Large intestine (tissue), 3 donors: ENCODE data around the gene NEBL. TPM values are rescaled to one million over a fixed set of nuclear protein-coding genes. Genes with fewer than 3 reads are reported as not detected.

Source experiments
- DNase-seq, 2 donors: peaks; one replicate each; pipeline versions ENCODE4 v3.0.0 to v3.0.0-alpha.2; 2013
- H3K27ac ChIP-seq: one replicate; pipeline ENCODE4 v1.5.1; 2013; ENCODE audit warnings: low read length
- H3K27me3 ChIP-seq: 2 replicates; pipeline ENCODE4 v1.6.1; 2013; ENCODE audit warnings: low read length; ENCODE audit not compliant: control insufficient read depth, insufficient read depth
- H3K36me3 ChIP-seq: 2 replicates; pipeline ENCODE4 v1.6.1; 2013; ENCODE audit warnings: low read length; ENCODE audit not compliant: control insufficient read depth, insufficient read depth
- H3K4me1 ChIP-seq: one replicate; pipeline ENCODE4 v1.6.1; 2013; ENCODE audit warnings: low read length; ENCODE audit not compliant: control insufficient read depth, insufficient read depth
- H3K4me3 ChIP-seq: one replicate; pipeline ENCODE4 v1.5.1; 2013; ENCODE audit warnings: low read length
- H3K9me3 ChIP-seq: one replicate; pipeline ENCODE4 v1.6.1; 2013; ENCODE audit warnings: mild to moderate bottlenecking, low read depth, low read length, moderate library complexity; ENCODE audit not compliant: control insufficient read depth
- WGBS: methylation state at CpG from one replicate; pipeline ENCODE4 v1.1.5; 2013; ENCODE audit warnings: low lambda C conversion rate; ENCODE audit not compliant: insufficient coverage; 5-methylcytosine and 5-hydroxymethylcytosine counted together
- polyA plus RNA-seq: library from polyadenylated mRNA; unstranded; fragments of 120-200 nt; gene quantifications from one replicate; pipeline ENCODE4 v1.2.1, GENCODE V29; 2013

The NEBL gene
- polyA plus RNA-seq, 1 donor: 3.3 TPM

- no peak overlapping the region for H3K4me3 ChIP-seq
- H3K4me1 ChIP-seq: no peaks in the 10 kb centered on the region
- H3K27ac ChIP-seq: no peak overlapping the region
- no peaks in the 10 kb centered on the region for H3K36me3 ChIP-seq
- no peaks in the 10 kb centered on the region for H3K27me3 ChIP-seq
- H3K9me3 ChIP-seq: no peaks in the 10 kb centered on the region
- DNase-seq: no peak
- WGBS: 92% methylated on average over 2 of the region's 4 CpGs
Observed at GRCh38 chr10:20839141-20839540, 58.0 kb downstream of the NEBL start.

GRCh38 chr10:20836401-20836800 lies 60.7 kb downstream of the NEBL start:
- Histone ChIP-seq H3K4me1 (no peaks in the 10 kb centered on the region), H3K4me3 (no peak overlapping the region), H3K27me3 (no peaks in the 10 kb centered on the region), H3K9me3 (no peaks in the 10 kb centered on the region), H3K27ac (no peak overlapping the region), H3K36me3 (no peaks in the 10 kb centered on the region)
- DNase-seq: no peak
- WGBS: no CpG with 5 or more reads among the region's 7 CpGs

DNA sequence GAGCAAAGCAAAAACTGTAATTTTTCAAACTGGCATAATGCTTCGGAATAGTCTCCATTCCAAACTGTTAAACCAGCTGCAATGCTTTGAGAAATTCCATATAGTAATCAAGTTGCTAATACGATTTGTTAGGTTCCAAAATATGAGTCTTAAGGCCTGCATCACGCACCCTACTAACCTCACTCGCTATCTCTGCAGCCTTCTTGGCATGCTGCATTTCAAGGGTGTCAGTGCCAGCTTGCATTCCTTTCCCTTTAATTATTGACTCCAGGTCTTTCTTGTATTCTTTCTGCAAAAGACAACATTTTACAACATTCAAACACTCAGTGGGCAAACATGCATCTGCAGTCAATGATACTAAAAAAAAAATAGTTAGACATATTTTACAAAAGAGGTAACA lies 61.8 kb downstream of the NEBL start:
- 60% methylated on average over 1 of the region's 4 CpGs for WGBS
- Histone ChIP-seq H3K36me3 (no peaks in the 10 kb centered on the region), H3K27me3 (no peaks in the 10 kb centered on the region), H3K4me3 (no peak overlapping the region), H3K27ac (no peak overlapping the region), H3K4me1 (no peaks in the 10 kb centered on the region), H3K9me3 (no peaks in the 10 kb centered on the region)
- DNase-seq: no peak

- Histone ChIP-seq H3K4me3 (no peak overlapping the region), H3K36me3 (no peaks in the 10 kb centered on the region), H3K27ac (no peak overlapping the region), H3K9me3 (no peaks in the 10 kb centered on the region), H3K4me1 (no peaks in the 10 kb centered on the region), H3K27me3 (no peaks in the 10 kb centered on the region)
- WGBS: no CpG with 5 or more reads among the region's 2 CpGs
- no peak for DNase-seq
Observed at GRCh38 chr10:20834825-20835224, 62.3 kb downstream of the NEBL start.

- no peaks in the 10 kb centered on the region for H3K27me3 ChIP-seq
- H3K36me3 ChIP-seq: no peaks in the 10 kb centered on the region
- no peak overlapping the region for H3K27ac ChIP-seq
- no peak for DNase-seq
- no peak overlapping the region for H3K4me3 ChIP-seq
- no peaks in the 10 kb centered on the region for H3K9me3 ChIP-seq
- no CpG with 5 or more reads among the region's 4 CpGs for WGBS
- no peaks in the 10 kb centered on the region for H3K4me1 ChIP-seq
Observed at GRCh38 chr10:20822825-20823224, 74.3 kb downstream of the NEBL start.

DNA sequence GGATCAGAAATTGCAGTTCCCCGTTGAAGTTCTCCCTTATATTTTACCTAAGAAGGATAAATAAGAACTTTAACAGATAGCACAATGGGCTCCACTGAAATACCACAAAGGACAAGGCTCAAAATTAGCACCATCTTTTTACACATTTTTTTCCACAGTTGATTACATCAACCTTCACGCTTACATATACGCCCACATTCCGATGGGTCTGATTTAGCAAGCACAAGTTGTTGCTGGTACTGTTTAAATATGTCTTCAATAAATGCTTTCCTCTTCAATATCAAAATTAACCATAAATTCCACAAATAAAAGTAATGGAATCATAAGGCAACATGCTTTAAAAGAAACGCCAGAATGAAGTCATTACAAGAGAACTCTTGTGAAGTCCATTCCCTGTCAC lies 79.5 kb downstream of the NEBL start:
- no peaks in the 10 kb centered on the region for H3K36me3 ChIP-seq
- no peak overlapping the region for H3K27ac ChIP-seq
- H3K27me3 ChIP-seq: no peaks in the 10 kb centered on the region
- H3K9me3 ChIP-seq: no peaks in the 10 kb centered on the region
- 100% methylated on average over 2 of the region's 5 CpGs for WGBS
- H3K4me1 ChIP-seq: no peaks in the 10 kb centered on the region
- no peak overlapping the region for H3K4me3 ChIP-seq
- DNase-seq: no peak

DNA sequence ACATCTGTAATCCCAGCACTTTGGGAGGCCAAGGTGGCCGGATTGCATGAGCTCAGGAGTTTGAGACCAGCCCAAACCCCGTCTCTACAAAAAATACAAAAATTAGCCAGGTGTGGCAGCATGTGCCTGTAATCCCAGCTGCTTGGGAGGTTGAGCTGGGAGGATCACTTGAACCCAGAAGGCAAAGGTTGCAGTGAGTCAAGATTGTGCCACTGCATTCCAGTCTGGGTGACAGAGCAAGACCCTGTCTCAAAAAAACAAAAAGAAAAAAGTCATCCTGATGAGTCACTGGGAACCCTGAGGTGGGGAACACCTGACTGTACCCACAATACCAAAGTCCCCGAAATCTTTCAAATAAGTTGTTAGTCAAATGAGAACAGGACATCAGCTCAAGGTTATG lies 80.0 kb downstream of the NEBL start:
- DNase-seq: no peak
- 100% methylated on average over 1 of the region's 3 CpGs for WGBS
- no peaks in the 10 kb centered on the region for H3K36me3 ChIP-seq
- no peaks in the 10 kb centered on the region for H3K27me3 ChIP-seq
- no peaks in the 10 kb centered on the region for H3K4me1 ChIP-seq
- H3K9me3 ChIP-seq: no peaks in the 10 kb centered on the region
- no peak overlapping the region for H3K4me3 ChIP-seq
- H3K27ac ChIP-seq: no peak overlapping the region

GRCh38 chr10:20814116-20814515 lies 83.0 kb downstream of the NEBL start:
- no peak for DNase-seq
- Histone ChIP-seq H3K4me1 (no peaks in the 10 kb centered on the region), H3K27ac (no peak overlapping the region), H3K9me3 (no peaks in the 10 kb centered on the region), H3K4me3 (no peak overlapping the region), H3K27me3 (no peaks in the 10 kb centered on the region), H3K36me3 (no peaks in the 10 kb centered on the region)
- no CpG with 5 or more reads among the region's 5 CpGs for WGBS

DNA sequence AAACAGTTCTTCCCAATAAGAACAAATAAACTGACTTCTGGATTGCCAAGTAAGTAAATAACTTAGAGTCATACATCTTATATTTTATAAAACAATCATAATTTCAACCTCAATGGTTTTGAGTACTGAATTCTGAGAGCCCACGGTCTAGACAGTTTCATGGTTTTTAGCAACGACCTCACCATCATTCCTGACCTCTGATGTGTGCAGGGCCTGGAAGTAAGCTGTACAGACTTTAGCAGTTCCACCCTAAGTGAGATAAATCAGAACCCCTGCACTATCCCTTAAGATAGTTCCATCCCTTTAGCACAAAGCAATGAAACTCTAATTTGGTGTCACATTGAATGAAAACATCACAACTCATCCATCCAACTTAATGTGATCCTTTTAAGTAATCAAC lies 86.0 kb downstream of the NEBL start:
- no CpG with 5 or more reads among the region's 2 CpGs for WGBS
- no peak overlapping the region for H3K27ac ChIP-seq
- H3K36me3 ChIP-seq: no peaks in the 10 kb centered on the region
- no peak overlapping the region for H3K4me3 ChIP-seq
- no peak for DNase-seq
- no peaks in the 10 kb centered on the region for H3K9me3 ChIP-seq
- H3K4me1 ChIP-seq: no peaks in the 10 kb centered on the region
- H3K27me3 ChIP-seq: no peaks in the 10 kb centered on the region

DNA sequence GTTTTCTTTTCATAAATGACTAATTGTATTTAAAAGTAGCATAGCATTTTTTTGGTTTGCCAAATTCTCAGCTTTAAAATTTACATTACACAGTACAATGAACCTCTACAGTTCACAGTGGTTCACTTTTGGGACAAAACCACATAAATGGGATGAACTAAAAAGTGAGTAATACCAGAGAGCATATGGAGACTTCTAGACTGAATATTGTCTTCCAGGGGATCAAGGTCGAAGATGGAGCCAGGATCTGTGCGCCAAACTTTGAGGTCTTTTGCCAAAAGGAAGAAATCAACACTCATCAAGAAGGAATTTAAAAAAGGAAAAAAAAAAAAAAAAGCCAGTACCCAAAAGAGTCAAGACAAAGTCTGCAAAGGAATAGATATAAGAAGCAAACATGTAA lies 87.5 kb downstream of the NEBL start:
- no CpG with 5 or more reads among the region's 2 CpGs for WGBS
- H3K4me1 ChIP-seq: no peaks in the 10 kb centered on the region
- no peaks in the 10 kb centered on the region for H3K27me3 ChIP-seq
- no peak overlapping the region for H3K27ac ChIP-seq
- H3K9me3 ChIP-seq: no peaks in the 10 kb centered on the region
- no peaks in the 10 kb centered on the region for H3K36me3 ChIP-seq
- no peak overlapping the region for H3K4me3 ChIP-seq
- no peak for DNase-seq

GRCh38 chr10:20806487-20806886 lies 90.6 kb downstream of the NEBL start:
- Histone ChIP-seq H3K9me3 (no peaks in the 10 kb centered on the region), H3K4me3 (no peak overlapping the region), H3K27ac (no peak overlapping the region), H3K36me3 (no peaks in the 10 kb centered on the region), H3K27me3 (no peaks in the 10 kb centered on the region), H3K4me1 (no peaks in the 10 kb centered on the region)
- WGBS: no CpG with 5 or more reads among the region's 3 CpGs
- no peak for DNase-seq
